ENCODE results near the gene KCNV2. TPM values are rescaled to one million over a fixed set of nuclear protein-coding genes. Genes with fewer than 3 reads are reported as not detected.

KCNV2 gene
- polyA plus RNA-seq, 1 donor from 2014 or later: not detected

Other genes with a start within 250 kb of the KCNV2 start
- 62.4 and 62.7 TPM in 2 replicates for gene VLDLR, start 95.7 kb upstream of the KCNV2 start, polyA plus RNA-seq
- gene PUM3, start 126.6 kb downstream of the KCNV2 start, polyA plus RNA-seq: 17.6 TPM in 2 replicates